HG03064 (cell line): ENCODE results near the gene SERPINB3.
"Not testable (repeated sequence)": the region's sequence is repeated elsewhere in the genome, so short reads cannot be mapped to it uniquely, and the experiment has no call there.

Source experiments
- ATAC-seq: cut with Tn5 transposase; IDR thresholded peaks from one replicate; pipeline ENCODE4 v1.9.1; 2021; ENCODE audit warnings: low read depth; ENCODE audit not compliant: unreplicated experiment

The SERPINB3 gene

DNA sequence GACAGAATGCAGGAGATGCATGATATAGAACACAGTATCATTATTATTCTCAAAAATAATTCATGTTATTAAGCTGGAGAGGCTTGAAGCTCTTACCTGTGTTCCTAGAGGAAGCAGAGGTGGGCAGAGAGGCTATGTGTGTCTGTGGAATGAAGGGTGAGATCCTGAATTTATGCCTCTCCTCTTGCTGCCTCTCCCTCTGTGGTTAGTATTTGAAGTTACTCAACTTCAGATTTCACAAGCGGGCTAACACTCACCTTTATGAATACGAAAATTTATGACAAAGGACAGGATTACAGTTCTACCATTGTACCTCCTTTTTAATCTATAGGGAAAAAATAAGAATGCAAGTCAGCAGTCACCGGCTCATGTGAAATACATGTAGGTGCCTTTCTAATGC is at the start of gene SERPINB3:
TSS of gene SERPINB3 (minus strand) at position 144 of the 400 bp plus-strand sequence. CDS start 677 bp downstream, outside the sequence.
- not testable (repeated sequence) for ATAC-seq

DNA sequence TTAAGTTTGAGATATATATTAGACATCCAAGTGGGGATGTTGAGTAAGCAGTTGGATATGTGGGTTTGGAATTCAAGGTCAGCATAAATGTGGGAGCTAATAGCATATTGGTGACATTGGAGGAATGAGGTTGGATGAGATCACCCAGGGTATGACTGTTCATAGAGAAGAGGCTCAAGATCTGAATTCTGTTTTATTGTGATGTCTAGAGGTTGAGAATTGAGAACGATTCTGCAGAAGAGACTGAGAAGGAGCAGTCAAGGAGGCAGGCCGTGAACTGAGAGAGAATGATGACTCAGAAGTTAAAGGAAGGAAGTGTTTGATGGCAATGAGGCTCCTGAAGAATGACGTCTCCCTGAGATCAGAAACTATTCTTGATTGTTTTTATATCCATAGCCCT is 47.0 kb upstream of the SERPINB3 start:
- ATAC-seq, result no peak

- no peak for ATAC-seq
Measured at GRCh38 chr18:63707816-63708215, 46.1 kb upstream of the SERPINB3 start.

DNA sequence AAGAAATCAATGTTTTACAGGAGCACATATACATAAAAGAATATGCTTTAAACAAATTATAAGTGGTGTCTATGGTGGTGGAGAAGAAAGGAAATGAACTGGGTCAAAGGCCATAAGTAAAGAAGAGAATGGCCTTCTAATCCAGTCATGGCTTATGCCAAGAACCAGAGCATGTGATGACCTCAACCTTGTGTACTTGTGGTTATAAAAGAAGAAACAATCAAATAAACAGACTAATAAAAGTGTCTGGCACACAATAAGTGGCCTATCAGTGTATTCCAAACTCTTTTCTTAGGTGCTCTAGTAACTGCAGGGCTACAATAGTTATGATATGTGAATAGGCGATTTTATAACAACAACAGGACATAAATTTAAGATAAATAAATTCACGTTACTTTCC is 43.7 kb upstream of the SERPINB3 start:
- no peak for ATAC-seq

GRCh38 chr18:63702660-63703059 is 41.0 kb upstream of the SERPINB3 start, which contains the start of gene SERPINB11:
Gene SERPINB11 (plus strand): TSS chr18:63702960. CDS start chr18:63710194, 7,234 bp downstream.
- no peak for ATAC-seq

GRCh38 chr18:63701952-63702351 is 40.3 kb upstream of the SERPINB3 start:
- no peak for ATAC-seq

DNA sequence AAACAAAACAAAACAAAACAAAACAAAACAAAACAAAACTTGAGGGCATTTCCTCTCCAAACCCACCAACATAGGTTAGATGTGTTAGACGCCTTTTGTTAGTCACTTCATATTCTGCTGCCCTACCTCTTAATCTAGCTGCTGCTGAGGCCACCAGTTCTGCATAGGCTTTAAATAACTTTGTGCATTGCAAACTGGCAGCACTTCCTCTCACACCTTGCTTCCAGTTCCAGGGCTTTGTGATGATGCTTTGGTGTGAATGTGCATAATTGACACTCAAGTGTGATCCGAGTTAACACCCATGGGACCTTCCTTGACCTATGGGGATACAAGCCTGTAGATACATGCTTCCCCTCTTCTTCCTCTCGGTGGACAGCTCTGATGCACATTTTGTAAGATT is 38.8 kb upstream of the SERPINB3 start:
- no peak for ATAC-seq

GRCh38 chr18:63697097-63697660 is 35.5 kb upstream of the SERPINB3 start:
- no peak for ATAC-seq

DNA sequence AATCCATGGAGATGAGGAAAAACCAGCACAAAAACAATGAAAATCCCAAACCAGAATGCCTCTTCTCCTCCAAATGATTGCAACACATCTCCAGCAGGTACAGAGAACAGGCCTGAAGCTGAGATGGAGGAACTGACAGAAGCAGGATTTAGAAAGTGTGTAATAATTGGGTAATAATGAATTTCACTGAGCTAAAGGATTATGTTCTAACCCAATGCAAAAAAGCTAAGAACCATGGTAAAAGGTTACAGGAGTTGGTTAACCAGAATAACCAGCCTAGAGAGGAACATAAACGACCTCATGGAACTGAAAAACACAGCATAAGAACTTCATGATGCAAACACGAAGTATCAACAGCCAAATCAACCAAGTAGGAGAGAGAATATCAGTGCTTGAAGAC is 27.4 kb upstream of the SERPINB3 start:
- no peak for ATAC-seq

DNA sequence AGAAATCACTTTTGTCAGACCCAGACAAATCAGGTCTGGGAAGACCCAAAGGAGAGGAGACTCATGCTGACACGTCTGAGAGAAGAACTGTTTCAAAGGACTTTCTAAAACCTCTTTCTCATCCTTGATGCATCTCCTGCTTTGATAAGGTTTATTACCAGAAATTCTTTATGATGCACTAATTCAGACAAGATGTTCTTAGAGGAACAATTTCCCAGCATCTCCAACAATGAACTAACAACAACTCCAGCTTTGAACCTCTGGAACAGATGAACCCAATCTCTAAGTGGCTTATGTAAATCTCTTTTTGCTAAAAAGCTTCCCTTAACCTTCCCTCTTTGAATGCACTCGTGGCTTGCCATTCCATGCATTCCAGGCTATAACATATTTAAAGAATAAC is 25.2 kb upstream of the SERPINB3 start:
- no peak for ATAC-seq

DNA sequence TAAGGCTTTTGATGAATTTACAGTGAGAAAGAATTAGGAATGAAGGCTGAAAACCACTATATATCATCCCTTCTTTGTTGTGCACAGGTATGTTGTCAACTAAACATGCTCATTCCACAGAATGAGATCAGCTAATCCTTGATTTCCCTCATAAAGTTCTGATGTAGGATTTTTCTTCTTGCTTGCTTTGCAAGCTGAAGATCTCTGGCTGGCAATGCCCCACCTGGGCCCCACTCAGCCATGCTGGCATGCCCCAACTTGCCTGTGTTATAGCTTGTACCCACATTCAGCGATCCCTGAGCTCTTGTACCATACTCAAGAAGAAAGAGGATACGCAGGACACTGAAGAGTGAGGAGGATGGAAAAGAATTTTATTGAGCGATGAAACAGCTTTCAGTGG is 23.0 kb upstream of the SERPINB3 start:
- no peak for ATAC-seq

DNA sequence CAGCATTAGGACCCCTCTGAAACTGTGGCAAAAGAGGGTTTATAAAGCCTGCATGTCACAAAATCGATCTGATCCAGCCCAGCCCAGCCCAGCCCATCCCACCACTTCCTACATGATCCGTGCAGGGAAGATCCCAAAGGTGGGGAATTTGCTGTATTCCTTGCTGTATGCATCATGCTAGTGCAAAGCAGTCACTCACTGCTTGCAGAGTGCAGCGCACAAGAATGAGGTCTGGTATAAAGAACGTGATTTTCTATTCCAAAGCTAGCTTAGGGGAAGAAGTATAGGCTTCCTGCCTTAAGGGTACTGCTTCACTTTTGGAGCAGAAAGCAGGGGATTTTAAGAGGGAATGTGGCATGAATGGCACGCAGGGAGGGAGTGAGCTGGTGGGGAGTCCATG is 22.2 kb upstream of the SERPINB3 start:
- ATAC-seq, result no peak

DNA sequence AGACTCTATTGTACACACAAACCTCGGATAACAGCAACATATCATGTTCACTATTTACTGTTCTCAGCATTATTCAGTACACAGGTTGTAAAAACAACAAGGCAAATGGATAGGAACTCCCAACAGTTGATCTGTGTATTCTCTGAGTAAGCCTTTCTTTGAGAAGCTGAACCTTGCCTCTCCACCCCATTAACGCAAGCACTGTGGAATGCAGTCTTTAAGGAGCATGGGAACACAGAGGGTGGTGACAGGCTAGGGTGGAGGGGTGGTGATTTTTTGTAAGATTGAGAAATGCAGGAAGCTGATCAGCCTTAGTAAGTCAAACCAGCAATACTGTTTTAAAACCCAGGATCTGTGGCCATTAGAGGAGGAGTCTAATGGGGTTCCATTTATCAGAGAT is 21.5 kb upstream of the SERPINB3 start:
- no peak for ATAC-seq

GRCh38 chr18:63681449-63682340 is 20.0 kb upstream of the SERPINB3 start:
- ATAC-seq, result no peak

DNA sequence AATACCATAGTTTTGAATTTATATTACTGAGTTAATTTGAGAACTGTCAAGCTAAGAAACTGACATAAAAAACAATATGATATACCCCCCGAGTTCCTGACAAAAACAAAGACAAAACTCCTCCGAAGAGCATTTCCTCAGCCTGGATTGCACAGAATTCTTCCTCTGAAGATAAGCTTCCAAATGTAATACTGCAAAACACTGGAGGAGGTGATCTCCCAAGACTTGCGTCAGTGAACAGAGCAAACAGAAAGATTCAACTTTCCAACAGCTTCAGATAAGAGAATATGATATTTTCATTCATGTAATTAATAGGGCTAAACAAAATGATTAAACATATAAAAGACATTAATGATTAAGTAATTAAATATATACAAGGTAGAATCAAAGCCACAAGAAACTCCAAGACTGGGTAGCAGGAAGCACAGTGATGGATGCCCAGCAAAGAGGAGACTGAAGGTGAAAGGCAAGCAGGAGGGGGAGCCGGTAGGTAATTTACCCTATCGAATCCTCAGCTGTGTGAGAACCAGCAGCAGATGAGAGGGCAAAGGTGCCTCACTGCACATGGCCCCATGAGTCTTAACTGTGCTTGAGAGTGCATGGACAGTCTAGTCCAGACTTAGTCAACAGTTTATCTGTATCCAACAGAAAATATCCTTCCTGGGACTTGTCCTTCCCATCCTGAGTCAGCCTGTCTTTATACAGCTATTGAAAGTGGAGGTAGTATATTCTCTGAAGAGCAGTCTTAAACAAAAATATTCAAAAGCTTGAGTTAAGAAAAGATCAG is 18.3 kb upstream of the SERPINB3 start:
- ATAC-seq, result no peak

DNA sequence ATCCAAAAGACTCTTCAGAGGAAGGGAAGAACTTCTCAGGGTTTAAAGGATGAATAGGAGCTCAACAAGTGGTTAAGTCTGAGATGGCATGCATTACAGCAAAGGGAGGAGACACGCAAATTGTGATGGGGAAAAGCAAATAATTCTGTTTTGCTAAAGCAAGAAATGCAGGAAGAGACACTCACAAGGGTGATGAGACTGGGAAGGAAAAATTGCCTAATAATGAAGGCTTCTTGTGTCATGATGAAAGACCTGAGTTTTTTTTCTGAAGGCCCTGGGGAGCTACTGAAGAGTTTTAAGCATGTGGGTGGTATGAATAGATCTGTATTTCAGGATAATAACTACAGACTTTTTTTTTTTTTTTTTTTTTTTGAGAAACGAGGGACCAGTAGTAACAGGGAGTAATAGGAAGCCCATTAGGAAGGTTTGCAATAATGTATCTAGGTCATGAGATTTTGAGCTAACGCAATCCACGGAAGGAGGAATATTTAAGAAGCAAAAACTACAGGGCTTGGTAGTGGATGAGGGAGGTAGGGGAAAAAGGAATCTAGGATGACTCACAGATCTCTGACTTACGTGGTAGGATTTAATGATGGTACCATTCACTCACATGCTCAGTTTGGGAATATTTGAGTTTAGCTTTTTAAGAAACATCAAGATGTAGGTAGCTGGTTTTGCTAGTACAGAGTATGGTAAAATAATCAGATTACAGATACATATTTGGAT is 16.0 kb upstream of the SERPINB3 start:
- ATAC-seq, result no peak

GRCh38 chr18:63676526-63677323 is 15.0 kb upstream of the SERPINB3 start:
- no peak for ATAC-seq

DNA sequence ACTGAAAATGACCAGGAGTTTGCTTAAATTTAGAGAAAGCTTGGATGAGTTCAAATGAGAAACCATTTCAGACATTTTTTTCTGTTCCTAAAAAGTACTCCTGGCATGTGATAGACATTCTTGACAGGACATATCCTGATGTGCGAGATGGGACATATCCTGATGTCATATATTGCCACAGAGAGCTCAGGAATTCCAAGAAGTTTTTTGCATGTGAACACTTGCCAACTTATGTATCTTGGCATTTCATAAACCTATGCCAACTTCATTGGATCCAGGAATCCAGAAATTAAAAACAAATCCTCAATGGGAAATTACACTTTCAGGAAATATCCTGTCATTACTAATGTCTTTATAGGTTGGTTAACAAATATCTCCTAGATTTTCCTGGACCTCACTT is 2.9 kb upstream of the SERPINB3 start:
- ATAC-seq, result no peak

DNA sequence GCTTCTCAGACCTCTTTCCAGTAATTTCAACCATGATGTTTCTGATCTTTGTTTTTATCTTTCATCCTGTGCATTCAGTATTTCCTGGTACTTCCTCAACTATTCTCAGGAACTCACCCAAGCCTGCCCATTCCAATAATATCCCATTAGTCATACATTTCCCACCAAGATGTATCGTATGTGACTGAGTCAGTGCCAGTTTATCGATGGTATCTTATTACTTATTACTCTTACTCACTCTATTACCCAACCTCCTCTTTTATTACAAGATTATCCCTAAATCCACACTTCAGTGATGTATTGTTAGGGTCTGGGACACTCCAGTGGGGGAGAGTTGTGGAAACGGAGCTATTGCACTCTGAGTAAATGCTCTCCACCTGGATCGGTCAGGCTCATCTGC is 2.8 kb downstream of the SERPINB3 start:
- not testable (repeated sequence) for ATAC-seq

DNA sequence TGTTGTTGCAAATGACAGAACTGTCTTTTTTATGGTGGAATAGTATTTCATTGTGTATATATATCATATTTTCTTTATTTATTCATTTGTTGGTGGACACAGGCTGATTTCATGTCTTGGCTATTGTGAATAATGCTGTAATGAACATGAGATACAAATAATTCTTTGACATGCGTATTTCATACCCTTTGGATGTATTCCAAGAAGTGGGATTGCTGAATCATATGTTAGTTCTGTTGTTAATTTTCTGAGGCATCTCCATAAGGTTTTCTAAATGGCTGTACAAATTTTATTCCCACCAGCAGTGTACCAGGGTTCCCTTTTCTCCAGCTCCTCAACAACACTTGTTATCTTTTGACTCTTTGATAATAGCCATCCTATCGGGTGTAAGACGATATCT is 11.4 kb downstream of the SERPINB3 start:
- not testable (repeated sequence) for ATAC-seq
